ENCODE measurements around the gene ARFIP2. TPM values are rescaled to one million over a fixed set of nuclear protein-coding genes. Genes with fewer than 3 reads are reported as not detected.

The ARFIP2 gene
- total and polyA plus RNA-seq, 4 experiments from 2014 or later = 34.1 to 56.9 (median 44.8) TPM

DNA sequence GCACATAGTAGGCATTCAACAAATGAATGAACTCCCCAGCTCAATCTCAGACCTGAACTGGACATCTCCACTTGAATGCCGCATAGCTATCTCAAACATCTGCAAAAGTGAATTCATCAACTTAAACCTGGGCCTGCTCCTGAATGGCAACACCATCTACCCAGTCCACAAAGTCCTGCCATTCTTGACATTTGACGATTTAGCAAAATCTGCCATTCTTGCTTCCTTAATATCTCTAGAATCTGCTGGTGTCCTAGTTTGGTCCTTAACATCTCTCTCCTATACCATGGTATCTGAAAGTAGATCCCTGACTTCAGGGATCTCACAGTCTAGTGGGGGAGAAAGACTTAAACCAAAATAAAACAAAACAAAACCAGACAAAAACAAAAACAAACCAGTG, 28.0 kb downstream of the ARFIP2 start:
- ChIA-PET CTCF (ENCODE audit: partially characterized antibody) (interaction anchor here (1.0 to 6.2 kb wide), 7 partner anchors 8 to 76 kb away, joined by 3 to 49 read pairs (median 4); partner anchors contain the start of gene HPX), POLR2A (ENCODE audit: partially characterized antibody) (no interaction called here)
- Mint-ChIP-seq H3K4me1 (no peaks in the 10 kb centered on the region), H3K27me3 (no peaks in the 10 kb centered on the region), H3K27ac (no peak overlapping the region), H3K4me3 (no peak overlapping the region), H3K9me3 (no peaks in the 10 kb centered on the region), H3K36me3 (peaks cover 25 to 28% of the 10 kb centered on the region in 2 donors)
- Histone ChIP-seq H3K27me3 (ENCODE audit: insufficient read depth, low read length) (no peaks in the 10 kb centered on the region), H3K4me3 (ENCODE audit: low read length in 2 of 2) (no peak overlapping the region), H3K36me3 (ENCODE audit: insufficient read depth, low read length) (peaks cover 17% of the 10 kb centered on the region), H3K4me1 (ENCODE audit: insufficient read depth, low read length) (no peaks in the 10 kb centered on the region), H3K27ac (ENCODE audit: low read depth, low read length) (no peak overlapping the region), H3K9me3 (ENCODE audit: control insufficient read depth in 1 of 2, low read length in 2 of 2) (no peaks in the 10 kb centered on the region)
- intact Hi-C loops (cut with micrococcal nuclease) = no loop called here
- no peak for DNase-seq

DNA sequence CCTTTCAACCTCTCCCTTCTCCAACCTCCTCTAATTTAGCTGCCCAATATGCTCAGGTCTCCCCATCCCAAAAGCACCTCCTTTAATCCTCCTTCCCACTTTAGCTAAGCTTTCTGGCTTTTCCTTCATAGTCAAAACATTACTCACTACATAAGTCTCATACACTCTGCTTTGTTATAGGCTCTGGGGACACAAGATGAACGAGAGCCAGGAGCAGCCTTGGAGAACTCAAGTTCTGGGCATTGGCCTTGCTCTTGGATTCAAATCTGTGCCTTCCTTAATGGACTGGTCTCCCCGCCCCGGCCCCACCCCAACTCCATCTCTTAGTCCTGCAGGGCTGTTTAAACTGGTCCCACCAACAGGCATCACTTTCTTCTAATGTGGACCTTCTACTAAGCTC, 28.9 kb downstream of the ARFIP2 start:
- H3K36me3 ChIP-seq (ENCODE audit: insufficient read depth, low read length) = peaks cover 14% of the 10 kb centered on the region
- Mint-ChIP-seq H3K9me3 (no peaks in the 10 kb centered on the region), H3K36me3 (peaks cover 24 to 28% of the 10 kb centered on the region in 2 donors), H3K4me1 (no peaks in the 10 kb centered on the region), H3K27me3 (no peaks in the 10 kb centered on the region), H3K27ac (no peak overlapping the region), H3K4me3 (no peak overlapping the region)
- H3K4me1 ChIP-seq (ENCODE audit: insufficient read depth, low read length) = no peaks in the 10 kb centered on the region
- CTCF ChIA-PET (ENCODE audit: partially characterized antibody) = interaction anchor here (1.0 to 6.2 kb wide), 6 partner anchors 7 to 90 kb away, joined by 3 to 49 read pairs (median 6); partner anchors contain the start of gene HPX
- intact Hi-C loops (cut with micrococcal nuclease) = no loop called here
- no peaks in the 10 kb centered on the region for H3K9me3 ChIP-seq (ENCODE audit: control insufficient read depth in 1 of 2, low read length in 2 of 2)
- DNase-seq = no peak
- POLR2A ChIA-PET (ENCODE audit: partially characterized antibody) = no interaction called here
- H3K27ac ChIP-seq (ENCODE audit: low read depth, low read length) = no peak overlapping the region
- no peak overlapping the region for H3K4me3 ChIP-seq (ENCODE audit: low read length in 2 of 2)
- H3K27me3 ChIP-seq (ENCODE audit: insufficient read depth, low read length) = no peaks in the 10 kb centered on the region

DNA sequence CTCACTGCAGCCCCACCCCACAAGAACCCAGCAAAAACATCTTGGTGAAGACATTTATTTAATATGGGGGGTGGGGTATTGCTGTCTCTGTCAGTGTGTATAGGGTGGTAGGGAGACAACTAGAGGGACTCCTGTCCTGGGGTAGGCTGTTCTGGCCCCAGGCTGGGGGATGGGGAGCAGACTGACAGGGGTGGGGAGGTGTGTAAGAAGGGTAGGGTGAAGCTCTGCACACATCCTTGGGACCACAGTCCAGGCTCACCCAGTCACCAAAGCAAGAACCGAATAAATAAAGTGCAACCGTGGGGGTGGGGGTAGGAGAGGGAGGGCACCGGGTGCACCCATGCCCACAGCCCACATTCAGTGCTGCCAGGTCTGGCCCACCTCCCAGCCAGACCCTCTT, 32.6 kb downstream of the ARFIP2 start:
- H3K4me1 ChIP-seq (ENCODE audit: insufficient read depth, low read length) = no peaks in the 10 kb centered on the region
- no peak for DNase-seq
- Mint-ChIP-seq H3K4me3 (no peak overlapping the region), H3K36me3 (peaks cover 6 to 9% of the 10 kb centered on the region in 2 donors), H3K27ac (no peak overlapping the region), H3K27me3 (no peaks in the 10 kb centered on the region), H3K4me1 (no peaks in the 10 kb centered on the region), H3K9me3 (no peaks in the 10 kb centered on the region)
- ChIA-PET POLR2A (ENCODE audit: partially characterized antibody) (no interaction called here), CTCF (ENCODE audit: partially characterized antibody) (interaction anchor here (3.2 to 17.0 kb wide), 2 partner anchors 10 to 67 kb away, joined by 14 to 1014 read pairs; partner anchors contain the start of gene SMPD1)
- no peak overlapping the region for H3K4me3 ChIP-seq (ENCODE audit: low read length in 2 of 2)
- intact Hi-C loops (cut with micrococcal nuclease) = loop anchor here (10.0 kb wide), 1 partner anchor 194 kb away; the partner anchor contains the start of gene CCKBR
- H3K36me3 ChIP-seq (ENCODE audit: insufficient read depth, low read length) = peaks cover 6% of the 10 kb centered on the region
- no peak overlapping the region for H3K27ac ChIP-seq (ENCODE audit: low read depth, low read length)
- no peaks in the 10 kb centered on the region for H3K27me3 ChIP-seq (ENCODE audit: insufficient read depth, low read length)
- no peaks in the 10 kb centered on the region for H3K9me3 ChIP-seq (ENCODE audit: control insufficient read depth in 1 of 2, low read length in 2 of 2)

DNA sequence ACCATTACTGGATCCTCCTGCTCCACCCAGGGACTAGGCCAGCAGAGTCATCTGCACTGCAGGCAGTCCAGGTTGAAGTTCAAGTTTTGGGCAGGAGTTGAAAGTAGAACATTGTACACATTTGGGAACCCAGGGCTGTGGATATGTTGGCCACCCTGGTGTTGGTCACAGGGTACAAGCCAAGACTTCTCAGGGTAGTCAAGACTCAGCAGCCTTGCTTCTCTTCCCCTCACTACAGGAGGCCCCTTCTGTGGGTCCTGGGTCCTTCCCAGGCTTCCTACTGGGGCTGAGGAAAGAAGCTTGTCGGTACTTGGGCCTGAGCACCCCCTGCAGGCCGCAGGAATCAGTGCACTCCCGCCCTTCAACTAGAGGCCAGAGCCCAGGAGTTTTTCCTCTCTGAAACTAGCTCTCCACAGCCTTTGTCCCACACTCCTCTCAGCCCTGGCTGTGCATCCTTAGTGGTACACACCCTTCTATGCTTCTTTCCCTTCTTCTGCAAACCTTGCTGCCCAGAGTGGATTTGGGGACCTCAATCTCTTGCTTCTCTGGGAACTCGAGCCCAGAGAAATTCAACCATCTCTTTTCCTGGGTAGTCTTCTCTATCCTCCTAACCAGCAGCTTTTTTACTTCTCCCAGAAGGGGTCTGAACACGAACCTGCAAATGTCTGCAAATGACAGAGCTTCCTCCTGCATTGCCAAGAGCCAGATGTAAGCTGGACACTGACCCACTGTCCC, 37.7 kb downstream of the ARFIP2 start:
- peak; percentile 53 to 58 (median 57) for DNase-seq
- H3K27me3 ChIP-seq (ENCODE audit: insufficient read depth, low read length) = no peaks in the 10 kb centered on the region
- CTCF ChIA-PET (ENCODE audit: partially characterized antibody) = interaction anchor here (0.9 to 17.0 kb wide), 41 partner anchors 9 to 315 kb away, joined by 3 to 1014 read pairs (median 5); partner anchors contain the start of genes APBB1, ARFIP2, DNHD1 and SMPD1
- Mint-ChIP-seq H3K27ac (no peak overlapping the region), H3K4me1 (no peaks in the 10 kb centered on the region), H3K36me3 (no peaks in the 10 kb centered on the region), H3K9me3 (no peaks in the 10 kb centered on the region), H3K4me3 (no peak overlapping the region), H3K27me3 (no peaks in the 10 kb centered on the region)
- no peak overlapping the region for H3K27ac ChIP-seq (ENCODE audit: low read depth, low read length)
- intact Hi-C loops (cut with micrococcal nuclease) = loop anchor here (1.0 to 10.0 kb wide), 4 partner anchors 41 to 189 kb away; partner anchors contain the start of gene CCKBR
- no peaks in the 10 kb centered on the region for H3K9me3 ChIP-seq (ENCODE audit: control insufficient read depth in 1 of 2, low read length in 2 of 2)
- H3K4me1 ChIP-seq (ENCODE audit: insufficient read depth, low read length) = peaks cover 18% of the 10 kb centered on the region
- no peaks in the 10 kb centered on the region for H3K36me3 ChIP-seq (ENCODE audit: insufficient read depth, low read length)
- H3K4me3 ChIP-seq (ENCODE audit: low read length in 2 of 2) = no peak overlapping the region
- POLR2A ChIA-PET (ENCODE audit: partially characterized antibody) = interaction anchor here (0.8 to 3.2 kb wide), 9 partner anchors 24 to 80 kb away, joined by 3 to 50 read pairs (median 4); partner anchors contain the start of genes APBB1 and SMPD1

DNA sequence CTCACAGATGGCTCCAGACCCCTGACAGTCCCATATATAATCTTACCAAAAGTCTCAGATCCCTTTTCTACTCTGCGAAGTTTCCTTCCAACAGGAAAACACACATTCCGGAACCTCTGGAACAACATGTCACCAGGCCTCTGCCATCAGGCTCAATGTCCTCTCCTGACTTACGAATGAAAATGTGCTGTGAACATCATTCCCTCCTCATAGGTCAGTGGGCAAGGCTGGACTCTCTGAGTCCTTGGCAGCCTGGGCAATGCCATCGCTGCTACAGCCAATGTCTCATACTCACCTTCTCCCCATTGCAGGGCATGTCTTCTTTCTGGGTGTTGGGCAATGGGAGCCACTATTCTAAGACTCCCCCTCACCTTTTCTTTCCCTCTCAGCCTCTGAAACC, 38.7 kb downstream of the ARFIP2 start:
- no peaks in the 10 kb centered on the region for H3K4me1 Mint-ChIP-seq
- DNase-seq = no peak
- no peak overlapping the region for H3K27ac ChIP-seq (ENCODE audit: low read depth, low read length)
- ChIA-PET POLR2A (ENCODE audit: partially characterized antibody) (interaction anchor here (2.5 to 3.2 kb wide), 2 partner anchors 40 to 63 kb away, joined by 8 to 50 read pairs; no protein-coding TSS in a partner anchor), CTCF (ENCODE audit: partially characterized antibody) (interaction anchor here (0.6 to 17.0 kb wide), 15 partner anchors 8 to 79 kb away, joined by 3 to 1014 read pairs (median 17); partner anchors contain the start of genes APBB1, ARFIP2, SMPD1 and TIMM10B)
- H3K27ac Mint-ChIP-seq = no peak overlapping the region
- no peaks in the 10 kb centered on the region for H3K9me3 Mint-ChIP-seq
- H3K4me3 Mint-ChIP-seq = no peak overlapping the region
- no peaks in the 10 kb centered on the region for H3K27me3 Mint-ChIP-seq
- no peaks in the 10 kb centered on the region for H3K27me3 ChIP-seq (ENCODE audit: insufficient read depth, low read length)
- no peaks in the 10 kb centered on the region for H3K9me3 ChIP-seq (ENCODE audit: control insufficient read depth in 1 of 2, low read length in 2 of 2)
- H3K4me3 ChIP-seq (ENCODE audit: low read length in 2 of 2) = no peak overlapping the region
- H3K36me3 Mint-ChIP-seq = no peaks in the 10 kb centered on the region
- no peaks in the 10 kb centered on the region for H3K36me3 ChIP-seq (ENCODE audit: insufficient read depth, low read length)
- intact Hi-C loops (cut with micrococcal nuclease) = loop anchor here (10.0 kb wide), 1 partner anchor 188 kb away; the partner anchor contains the start of gene CCKBR
- peaks cover 28% of the 10 kb centered on the region for H3K4me1 ChIP-seq (ENCODE audit: insufficient read depth, low read length)

DNA sequence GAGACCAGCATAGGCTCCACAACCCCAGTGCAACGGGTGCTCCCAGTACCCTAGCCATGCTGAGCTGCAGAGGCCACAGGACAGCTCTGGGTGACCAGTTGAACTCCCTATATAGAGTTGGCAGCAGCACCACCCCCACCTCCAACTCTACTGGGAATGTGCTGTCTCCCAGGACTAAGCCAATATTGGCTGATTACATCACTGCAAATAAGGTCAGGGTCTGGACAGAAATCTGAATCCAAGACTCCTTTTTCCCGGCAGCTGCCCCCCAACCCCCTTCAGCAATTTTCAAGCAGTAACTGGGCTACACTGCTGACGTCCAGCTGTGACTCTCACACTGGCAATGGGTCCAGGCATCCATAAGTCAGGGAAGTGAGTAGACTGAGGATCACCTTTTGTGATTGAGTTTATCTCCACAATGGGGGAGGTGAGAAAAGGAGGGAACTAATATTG, 40.2 kb downstream of the ARFIP2 start, which contains the start of gene HPX:
Gene HPX (minus strand): TSS at position 82 of the 453 bp plus-strand sequence. CDS start 24 bp downstream, at position 58.
- peaks cover 34% of the 10 kb centered on the region for H3K4me1 ChIP-seq (ENCODE audit: insufficient read depth, low read length)
- H3K36me3 ChIP-seq (ENCODE audit: insufficient read depth, low read length) = no peaks in the 10 kb centered on the region
- H3K9me3 Mint-ChIP-seq = no peaks in the 10 kb centered on the region
- no peaks in the 10 kb centered on the region for H3K9me3 ChIP-seq (ENCODE audit: control insufficient read depth in 1 of 2, low read length in 2 of 2)
- H3K27me3 Mint-ChIP-seq = no peaks in the 10 kb centered on the region
- intact Hi-C loops (cut with micrococcal nuclease) = loop anchor here (10.0 kb wide), 1 partner anchor 186 kb away; the partner anchor contains the start of gene CCKBR
- no peak within 1 kb of the TSS for H3K27ac Mint-ChIP-seq
- H3K27ac ChIP-seq (ENCODE audit: low read depth, low read length) = no peak within 1 kb of the TSS
- no peak for DNase-seq
- no peak within 1 kb of the TSS for H3K4me3 ChIP-seq (ENCODE audit: low read length in 2 of 2)
- ChIA-PET CTCF (ENCODE audit: partially characterized antibody) (interaction anchor here (0.8 to 17.0 kb wide), 12 partner anchors 11 to 264 kb away, joined by 3 to 1014 read pairs (median 4); partner anchors contain the start of genes APBB1 and SMPD1), POLR2A (ENCODE audit: partially characterized antibody) (interaction anchor here (1.5 kb wide), 1 partner anchor 62 kb away, joined by 5 read pairs; no protein-coding TSS in a partner anchor)
- H3K4me3 Mint-ChIP-seq = no peak within 1 kb of the TSS
- H3K4me1 Mint-ChIP-seq = no peaks in the 10 kb centered on the region
- no peaks in the 10 kb centered on the region for H3K27me3 ChIP-seq (ENCODE audit: insufficient read depth, low read length)
- no peaks in the 10 kb centered on the region for H3K36me3 Mint-ChIP-seq

Measured in CD4-positive, alpha-beta memory T cell (primary cell).